Gastrocnemius medialis (tissue), 4 donors: ENCODE results near the gene AKAP3. TPM values are rescaled to one million over a fixed set of nuclear protein-coding genes. Genes with fewer than 3 reads are reported as not detected.

ENCODE experiments used
- ATAC-seq, 2 donors: fragments of 150-250 bp; one replicate each; pipeline ENCODE4 v1.9.1; 2016
- DNase-seq, 2 donors: peaks; one replicate each; pipeline ENCODE4 v3.0.0-alpha.2; 2019
- H3K27ac ChIP-seq, 4 donors: fragments of 200-600 bp; sonication (generic); 1 replicate in 1 of 4; 2 replicates in 3 of 4; pipeline ENCODE4 v1.5.1; 2016 to 2018; ENCODE audit warnings: mild to moderate bottlenecking in 2 of 4, moderate library complexity in 1 of 4
- H3K27me3 ChIP-seq, 3 donors: fragments of 200-600 bp; sonication (generic) in 2 of 3; 1 replicate in 1 of 3; 2 replicates in 2 of 3; pipeline versions ENCODE4 v1.5.1 to v1.6.0; 2016 to 2019; ENCODE audit warnings: mild to moderate bottlenecking in 1 of 3, moderate library complexity in 1 of 3
- H3K36me3 ChIP-seq, 2 donors: fragments of 200-600 bp; sonication (generic) in 1 of 2; one replicate each; pipeline ENCODE4 v1.5.1; 2017 to 2018
- H3K4me1 ChIP-seq, 2 donors: fragments of 200-600 bp; sonication (generic) in 1 of 2; one replicate each; pipeline ENCODE4 v1.5.1; 2016 to 2017; ENCODE audit warnings: mild to moderate bottlenecking in 2 of 2
- H3K4me3 ChIP-seq, 4 donors: fragments of 200-600 bp; sonication (generic) in 3 of 4; 1 replicate in 1 of 4; 2 replicates in 3 of 4; pipeline ENCODE4 v1.5.1; 2016 to 2019; ENCODE audit warnings: mild to moderate bottlenecking in 2 of 4
- H3K9me3 ChIP-seq, 3 donors: fragments of 200-600 bp; sonication (generic) in 2 of 3; 1 replicate in 1 of 3; 2 replicates in 2 of 3; pipeline ENCODE4 v1.5.1; 2016 to 2019
- POLR2A ChIP-seq, 2 donors: fragments of 450-650 bp; IDR thresholded peaks; one replicate each; pipeline ENCODE4 v1.6.1; 2017; ENCODE audit warnings: antibody characterized with exemption in 2 of 2, mild to moderate bottlenecking in 2 of 2, moderate library complexity in 2 of 2
- in situ Hi-C, 4 donors: fragments of 200-750 bp; cut with MboI; loops; one replicate each; pipeline versions ENCODE4 v1.15.0 to v1.8.0; 2017; ENCODE audit warnings: low sequenced_read_pairs in 4 of 4
- intact Hi-C: fragments of 100-400 bp; cut with DNase I; formaldehyde crosslinking; loops from one replicate; pipeline ENCODE4 v1.15.1; 2023; ENCODE audit warnings: low total_unique reads
- total RNA-seq, 4 donors: library from RNA; depleted of rRNA; stranded (reverse); fragments of >200 nt; gene quantifications; one replicate each; pipeline versions ENCODE4 v1.1.0 to v1.2.3, GENCODE V29; 2016
- TF ChIP-seq, protein P1 (sequence below), 5 experiments: fragments of 450-650 bp in 3 of 5; fragments of 200-600 bp in 2 of 5; sonication (generic) in 2 of 5; IDR thresholded peaks in 4 of 5; conservative IDR thresholded peaks in 1 of 5; 1 replicate in 4 of 5; 2 replicates in 1 of 5; pipeline ENCODE4 v1.5.1; 2016 to 2019; ENCODE audit warnings: antibody characterized with exemption in 5 of 5, mild to moderate bottlenecking in 3 of 5, moderate library complexity in 3 of 5

AKAP3 gene
- total RNA-seq, 4 donors from 2014 or later, result 0.27 to 1.7 (median 0.71) TPM

DNA sequence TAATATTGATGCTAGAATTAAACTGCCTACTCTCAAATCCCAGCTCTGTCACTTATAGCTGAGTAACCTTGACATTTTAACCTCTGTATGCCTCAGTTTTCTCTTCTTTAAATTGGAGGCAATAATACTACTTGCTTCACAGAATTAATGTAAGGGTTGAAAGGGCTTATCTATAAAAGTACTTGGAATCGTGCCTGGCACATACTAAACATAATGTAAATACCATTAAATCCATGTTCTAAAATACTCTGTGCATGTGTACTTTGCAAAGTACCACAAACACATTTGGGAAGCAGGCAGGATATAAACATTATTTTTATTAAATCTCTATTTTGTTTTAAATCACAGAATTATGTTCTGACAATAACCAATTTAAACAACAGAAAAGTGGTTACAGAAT is 44.9 kb downstream of the AKAP3 start:
- Histone ChIP-seq H3K27ac (no peak overlapping the region), H3K9me3 (no peaks in the 10 kb centered on the region), H3K36me3 (no peaks in the 10 kb centered on the region), H3K4me3 (no peak overlapping the region), H3K4me1 (peaks cover 8 to 19% of the 10 kb centered on the region in 2 donors), H3K27me3 (no peaks in the 10 kb centered on the region)
- TF ChIP-seq, protein P1, sequence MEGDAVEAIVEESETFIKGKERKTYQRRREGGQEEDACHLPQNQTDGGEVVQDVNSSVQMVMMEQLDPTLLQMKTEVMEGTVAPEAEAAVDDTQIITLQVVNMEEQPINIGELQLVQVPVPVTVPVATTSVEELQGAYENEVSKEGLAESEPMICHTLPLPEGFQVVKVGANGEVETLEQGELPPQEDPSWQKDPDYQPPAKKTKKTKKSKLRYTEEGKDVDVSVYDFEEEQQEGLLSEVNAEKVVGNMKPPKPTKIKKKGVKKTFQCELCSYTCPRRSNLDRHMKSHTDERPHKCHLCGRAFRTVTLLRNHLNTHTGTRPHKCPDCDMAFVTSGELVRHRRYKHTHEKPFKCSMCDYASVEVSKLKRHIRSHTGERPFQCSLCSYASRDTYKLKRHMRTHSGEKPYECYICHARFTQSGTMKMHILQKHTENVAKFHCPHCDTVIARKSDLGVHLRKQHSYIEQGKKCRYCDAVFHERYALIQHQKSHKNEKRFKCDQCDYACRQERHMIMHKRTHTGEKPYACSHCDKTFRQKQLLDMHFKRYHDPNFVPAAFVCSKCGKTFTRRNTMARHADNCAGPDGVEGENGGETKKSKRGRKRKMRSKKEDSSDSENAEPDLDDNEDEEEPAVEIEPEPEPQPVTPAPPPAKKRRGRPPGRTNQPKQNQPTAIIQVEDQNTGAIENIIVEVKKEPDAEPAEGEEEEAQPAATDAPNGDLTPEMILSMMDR (IDR thresholded peaks at IDR 0.05 in 4 of 5, conservative IDR thresholded peaks at IDR 0.05 in 1 of 5), result no peak
- DNase-seq (no peak), ATAC-seq (no peak)
- in situ Hi-C loops, result no loop called here
- intact Hi-C loops, result loop anchor here (1.0 to 5.0 kb wide), 4 partner anchors 45 to 283 kb away; partner anchors contain the start of genes AKAP3, NDUFA9, RAD51AP1 and TIGAR

DNA sequence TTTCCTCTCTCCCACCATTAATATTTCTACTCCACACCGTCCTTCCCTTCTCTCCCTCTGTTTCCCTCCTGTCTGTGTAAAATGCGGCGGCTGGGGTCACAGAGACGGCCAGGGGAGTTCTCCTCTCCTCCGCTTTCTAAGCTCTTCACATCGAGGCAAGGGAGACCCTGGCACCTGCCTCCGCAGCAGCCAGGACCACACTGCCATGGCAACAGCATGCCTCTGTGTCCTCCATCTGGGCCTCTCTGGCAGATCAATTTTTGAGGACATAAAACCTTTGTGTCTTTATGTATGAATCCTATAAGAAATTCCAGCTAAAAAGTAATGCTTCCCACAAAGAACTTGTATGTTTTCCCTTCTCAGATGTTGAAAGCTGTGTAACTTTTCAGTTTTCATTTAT is 45.4 kb downstream of the AKAP3 start:
- ATAC-seq (no peak), DNase-seq (no peak)
- intact Hi-C loops (loop anchor here (5.0 kb wide), 1 partner anchor 66 kb away; the partner anchor contains the start of gene RAD51AP1), in situ Hi-C loops (no loop called here)
- no peaks in the 10 kb centered on the region for H3K27me3 ChIP-seq
- no peak overlapping the region for H3K4me3 ChIP-seq
- H3K4me1 ChIP-seq, result peaks cover 8 to 19% of the 10 kb centered on the region in 2 donors
- no peaks in the 10 kb centered on the region for H3K36me3 ChIP-seq
- TF ChIP-seq POLR2A (IDR thresholded peaks at IDR 0.05), result no peak
- TF ChIP-seq, protein P1 (IDR thresholded peaks at IDR 0.05 in 4 of 5, conservative IDR thresholded peaks at IDR 0.05 in 1 of 5), result no peak
- no peak overlapping the region for H3K27ac ChIP-seq
- H3K9me3 ChIP-seq, result no peaks in the 10 kb centered on the region

DNA sequence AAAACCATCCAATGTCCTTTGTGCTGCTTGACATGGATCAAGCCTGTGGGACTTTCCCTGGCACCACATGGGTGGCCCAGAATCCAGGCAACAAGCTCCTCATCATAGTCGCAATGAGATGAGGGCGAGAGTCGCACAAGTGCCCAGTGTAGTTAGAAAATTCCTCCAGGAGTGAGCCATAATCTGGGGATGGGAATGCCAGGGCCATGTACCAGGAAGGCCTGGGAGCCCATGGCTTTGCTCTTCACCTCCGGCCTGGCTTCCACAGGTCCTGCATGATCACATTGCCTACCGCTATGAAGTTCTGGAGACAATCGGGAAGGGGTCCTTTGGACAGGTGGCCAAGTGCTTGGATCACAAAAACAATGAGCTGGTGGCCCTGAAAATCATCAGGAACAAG is 53.0 kb downstream of the AKAP3 start:
- ATAC-seq (no peak), DNase-seq (no peak)
- no peak for TF ChIP-seq POLR2A (IDR thresholded peaks at IDR 0.05)
- TF ChIP-seq, protein P1 (IDR thresholded peaks at IDR 0.05 in 4 of 5, conservative IDR thresholded peaks at IDR 0.05 in 1 of 5), result no peak
- Histone ChIP-seq H3K36me3 (no peaks in the 10 kb centered on the region), H3K27me3 (no peaks in the 10 kb centered on the region), H3K4me3 (no peak overlapping the region), H3K27ac (no peak overlapping the region), H3K4me1 (no peaks in the 10 kb centered on the region), H3K9me3 (no peaks in the 10 kb centered on the region)
- in situ Hi-C loops, result no loop called here
- intact Hi-C loops, result no loop called here

DNA sequence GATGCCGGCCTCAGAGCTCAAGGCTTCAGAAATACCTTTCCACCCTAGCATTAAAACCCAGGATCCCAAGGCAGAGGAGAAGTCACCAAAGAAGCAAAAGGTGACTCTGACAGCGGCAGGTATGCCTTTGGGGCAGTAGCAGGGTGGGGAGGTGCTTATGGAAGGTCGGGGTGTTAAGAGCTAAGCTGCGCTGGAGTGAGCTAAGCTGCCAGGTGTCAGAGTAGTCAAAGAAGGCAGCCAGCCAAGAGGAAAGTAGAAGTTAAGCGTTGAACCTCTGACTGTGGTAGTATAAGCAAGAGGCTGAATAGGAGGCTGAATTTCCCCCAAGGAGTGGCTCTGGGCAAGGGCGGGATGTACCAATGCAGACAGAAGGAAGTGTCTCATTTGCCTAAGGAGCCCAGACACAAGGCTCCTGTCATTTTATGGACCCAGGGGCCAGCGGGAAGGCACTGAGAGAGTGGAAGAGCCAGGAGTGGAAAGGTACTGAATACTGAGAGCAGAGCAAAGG is 57.6 kb downstream of the AKAP3 start:
- no peaks in the 10 kb centered on the region for H3K36me3 ChIP-seq
- in situ Hi-C loops, result no loop called here
- no peak for TF ChIP-seq POLR2A (IDR thresholded peaks at IDR 0.05)
- TF ChIP-seq, protein P1 (IDR thresholded peaks at IDR 0.05 in 4 of 5, conservative IDR thresholded peaks at IDR 0.05 in 1 of 5), result no peak
- no peak overlapping the region for H3K27ac ChIP-seq
- H3K9me3 ChIP-seq, result no peaks in the 10 kb centered on the region
- no peak for ATAC-seq
- no peak overlapping the region for H3K4me3 ChIP-seq
- H3K4me1 ChIP-seq, result no peaks in the 10 kb centered on the region
- H3K27me3 ChIP-seq, result peaks cover 0 to 3% (median 0%) of the 10 kb centered on the region in 3 donors
- intact Hi-C loops, result no loop called here
- no peak for DNase-seq

DNA sequence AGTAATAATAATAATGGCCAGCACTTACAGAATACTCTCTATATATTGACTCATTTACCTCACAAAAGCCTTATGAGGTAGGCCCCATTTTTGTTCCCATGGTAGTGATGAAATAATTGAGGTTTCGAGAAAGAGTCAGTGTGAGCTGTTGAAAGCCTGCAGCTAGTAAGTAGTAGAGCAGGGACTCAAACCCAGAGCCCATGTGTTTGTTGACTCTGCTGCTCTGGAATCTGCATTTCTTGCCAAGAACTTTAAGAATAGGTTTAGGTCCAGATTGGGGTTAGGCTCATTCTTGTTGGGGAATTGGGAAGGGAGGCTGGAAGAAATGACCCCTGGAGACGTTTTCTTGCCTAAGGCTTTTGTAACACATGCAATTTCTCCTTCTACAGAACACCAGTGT is 58.9 kb downstream of the AKAP3 start:
- in situ Hi-C loops, result no loop called here
- ATAC-seq, result no peak

More for the DNA sequence above, 58.9 kb downstream of the AKAP3 start:
- H3K27me3 ChIP-seq, result peaks cover 0 to 3% (median 0%) of the 10 kb centered on the region in 3 donors
- H3K9me3 ChIP-seq, result no peaks in the 10 kb centered on the region
- no peak overlapping the region for H3K4me3 ChIP-seq
- intact Hi-C loops, result no loop called here
- DNase-seq, result no peak
- TF ChIP-seq, protein P1 (IDR thresholded peaks at IDR 0.05 in 4 of 5, conservative IDR thresholded peaks at IDR 0.05 in 1 of 5), result no peak
- no peak for TF ChIP-seq POLR2A (IDR thresholded peaks at IDR 0.05)
- no peaks in the 10 kb centered on the region for H3K4me1 ChIP-seq
- no peak overlapping the region for H3K27ac ChIP-seq
- no peaks in the 10 kb centered on the region for H3K36me3 ChIP-seq
